Skeletal muscle satellite cell (primary cell): Measurements from ENCODE around the gene NKX2-2.

ENCODE experiments used
- H3K27me3 ChIP-seq: 2 replicates; pipeline ENCODE4 v1.7.0; 2013; ENCODE audit warnings: low read length; ENCODE audit not compliant: control insufficient read depth, insufficient read depth
- H3K36me3 ChIP-seq: 2 replicates; pipeline ENCODE4 v1.7.0; 2013; ENCODE audit warnings: mild to moderate bottlenecking, control low read depth, low read length; ENCODE audit not compliant: insufficient read depth
- H3K4me1 ChIP-seq: 2 replicates; pipeline ENCODE4 v1.7.0; 2013; ENCODE audit warnings: low read length; ENCODE audit not compliant: control insufficient read depth, insufficient read depth
- H3K4me2 ChIP-seq: 2 replicates; pipeline ENCODE4 v1.7.0; 2013; ENCODE audit warnings: mild to moderate bottlenecking, low read length
- H3K4me3 ChIP-seq: 2 replicates; pipeline ENCODE4 v1.7.0; 2013; ENCODE audit warnings: low read length
- H3K9ac ChIP-seq: 2 replicates; pipeline ENCODE4 v1.7.0; 2013; ENCODE audit warnings: mild to moderate bottlenecking, low read depth, low read length, moderate library complexity
- H3K9me3 ChIP-seq: replicated peaks from 2 replicates; pipeline ENCODE4 v1.7.0; 2013; ENCODE audit warnings: mild to moderate bottlenecking, control low read depth, low read length

NKX2-2 gene

DNA sequence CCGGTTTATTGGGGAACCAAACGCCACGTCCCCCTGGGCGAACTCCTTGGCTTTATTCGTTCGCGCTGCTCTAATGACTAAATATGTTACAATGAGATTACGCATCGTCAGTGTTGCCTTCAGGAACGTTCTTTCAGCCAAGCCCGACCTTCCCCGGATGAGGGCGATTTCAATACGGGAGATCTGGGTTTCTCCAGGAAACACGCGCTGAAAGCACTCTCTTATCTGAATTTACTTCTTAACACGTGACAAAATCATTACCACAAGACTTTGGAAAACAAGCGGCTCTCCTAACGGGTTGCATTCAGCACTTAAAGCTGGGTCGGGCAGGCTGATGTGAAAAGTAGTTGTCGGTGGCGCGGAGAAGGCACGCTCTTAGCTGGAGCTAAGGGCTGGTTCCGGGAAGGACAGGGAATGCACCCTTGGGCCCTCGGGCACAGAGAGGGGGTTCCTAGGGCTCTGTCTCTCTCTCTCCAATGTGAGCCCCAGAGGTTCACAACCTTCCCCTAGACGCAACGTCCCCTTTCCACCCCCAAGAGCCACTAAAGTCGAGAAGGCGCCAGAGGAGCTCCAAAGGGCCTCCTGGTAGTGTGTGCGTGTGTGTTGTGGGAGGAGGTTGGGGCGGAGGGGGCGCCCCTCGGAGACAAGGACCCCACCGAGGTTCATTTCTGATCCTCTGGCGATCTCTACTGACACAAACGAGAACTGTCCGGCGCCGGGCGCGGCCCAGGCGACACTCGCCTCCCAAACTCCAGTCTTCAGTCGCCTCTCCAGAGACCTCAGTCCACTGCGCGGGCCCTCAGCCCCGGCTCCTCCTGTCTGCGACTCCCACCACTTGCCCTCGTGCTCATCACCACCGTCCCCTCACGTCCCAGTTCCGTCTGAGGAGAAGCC is 7.1 kb upstream of the NKX2-2 start:
- peaks cover 96% of the 10 kb centered on the region for H3K27me3 ChIP-seq
- no peaks in the 10 kb centered on the region for H3K4me1 ChIP-seq
- no peak overlapping the region for H3K4me3 ChIP-seq
- H3K36me3 ChIP-seq = no peaks in the 10 kb centered on the region
- peak overlapping the region; percentile 32 for H3K4me2 ChIP-seq
- H3K9ac ChIP-seq = no peak overlapping the region
- H3K9me3 ChIP-seq = no peaks in the 10 kb centered on the region

DNA sequence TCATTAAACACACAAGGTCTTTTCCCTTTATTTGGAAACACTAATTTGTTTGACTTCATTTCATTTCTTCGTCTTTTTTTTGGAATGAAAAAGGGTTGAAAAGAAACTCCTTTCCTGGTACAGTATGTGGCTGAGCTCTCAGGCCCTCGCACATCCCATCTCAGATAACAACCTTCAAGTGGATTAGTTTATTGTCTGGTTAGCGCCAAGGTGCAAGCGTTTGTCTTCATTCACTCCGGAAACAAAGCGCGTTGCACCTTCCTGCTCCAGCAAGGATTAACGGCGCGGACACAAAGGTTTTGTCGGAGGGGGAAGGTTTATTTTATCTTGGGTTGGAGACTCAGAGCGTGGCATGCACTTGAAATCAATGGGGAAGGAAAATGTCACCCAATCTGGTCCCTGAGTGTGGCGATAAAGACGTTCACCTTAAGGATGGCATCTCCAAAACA is 5.3 kb upstream of the NKX2-2 start:
- H3K4me1 ChIP-seq = peaks cover under 1% of the 10 kb centered on the region
- no peaks in the 10 kb centered on the region for H3K36me3 ChIP-seq
- no peaks in the 10 kb centered on the region for H3K9me3 ChIP-seq
- no peak overlapping the region for H3K9ac ChIP-seq
- H3K27me3 ChIP-seq = peaks cover 94% of the 10 kb centered on the region
- H3K4me2 ChIP-seq = no peak overlapping the region
- no peak overlapping the region for H3K4me3 ChIP-seq

DNA sequence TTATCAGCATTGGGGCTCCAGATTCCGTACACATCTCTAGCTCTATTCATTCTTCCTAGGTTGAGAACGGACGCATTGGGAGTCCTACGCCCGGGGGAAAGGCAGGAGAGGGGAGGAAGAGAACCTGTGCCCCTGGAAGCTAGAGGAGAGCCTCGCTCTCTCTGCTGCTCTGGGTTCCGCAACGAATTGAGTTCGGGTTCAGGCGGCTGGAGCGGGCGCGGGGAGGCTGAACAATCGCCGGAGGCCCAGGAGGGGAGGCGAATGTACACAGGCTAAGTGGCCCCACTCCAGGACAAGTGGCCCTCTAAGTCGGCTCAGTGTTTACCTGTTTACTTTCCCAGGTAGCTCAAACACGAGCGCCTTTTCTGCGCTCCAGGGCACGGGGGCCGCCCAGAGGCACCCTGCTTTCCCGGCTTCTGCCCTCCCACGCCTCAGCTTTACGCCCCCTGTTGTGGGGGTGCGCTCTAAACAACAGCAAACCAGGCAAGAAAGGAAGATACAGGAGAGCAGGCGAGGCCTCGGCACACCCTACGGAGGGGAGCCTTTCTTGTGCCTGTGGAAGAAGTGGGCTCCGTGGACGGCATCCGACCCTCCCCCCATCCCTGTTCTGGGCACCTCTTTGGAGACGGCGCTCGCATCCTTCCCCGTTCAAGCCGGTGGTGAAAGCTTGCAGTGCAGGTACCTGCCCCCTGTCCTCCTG is 4.6 kb upstream of the NKX2-2 start:
- H3K9me3 ChIP-seq = no peaks in the 10 kb centered on the region
- H3K4me3 ChIP-seq = no peak overlapping the region
- H3K4me2 ChIP-seq = no peak overlapping the region
- no peaks in the 10 kb centered on the region for H3K36me3 ChIP-seq
- peaks cover 92% of the 10 kb centered on the region for H3K27me3 ChIP-seq
- H3K9ac ChIP-seq = no peak overlapping the region
- H3K4me1 ChIP-seq = peaks cover 3% of the 10 kb centered on the region

DNA sequence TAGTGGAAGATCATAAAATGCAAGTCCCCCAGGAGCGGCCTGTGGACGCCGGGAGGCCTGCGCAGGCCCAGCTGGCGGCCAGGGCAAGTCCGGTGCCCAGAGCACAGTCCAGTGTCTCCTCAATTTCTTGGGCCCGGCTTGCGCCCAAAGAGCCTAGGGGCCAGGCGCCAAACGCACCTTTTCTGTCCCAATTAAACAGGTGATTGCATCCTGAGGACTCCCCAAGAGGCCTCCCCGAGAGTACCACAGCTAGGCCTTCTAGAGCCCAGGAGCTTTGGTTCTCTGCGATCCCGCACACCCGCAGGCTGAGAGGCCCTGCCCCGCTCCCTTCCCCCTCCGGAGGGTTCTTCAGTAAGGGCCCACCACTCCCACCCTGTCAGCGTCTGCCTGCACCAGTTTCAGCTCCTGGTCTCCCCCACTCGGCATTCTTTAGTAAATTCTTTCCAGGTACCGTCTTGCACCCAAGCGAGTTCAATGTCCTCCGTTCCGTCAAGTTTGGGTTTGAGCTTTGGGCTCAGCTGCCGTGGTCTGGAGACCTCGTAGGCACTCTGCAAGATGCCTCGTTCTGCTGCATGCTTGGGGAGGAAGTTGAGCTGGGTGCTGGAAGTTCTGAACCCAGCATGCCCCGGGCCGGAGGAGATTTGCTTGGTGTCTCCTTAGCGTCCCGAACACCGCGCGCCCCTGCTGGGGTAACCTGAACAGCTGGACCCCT is 3.9 kb upstream of the NKX2-2 start:
- Histone ChIP-seq H3K4me3 (no peak overlapping the region), H3K4me2 (no peak overlapping the region), H3K4me1 (peaks cover 11% of the 10 kb centered on the region), H3K9me3 (no peaks in the 10 kb centered on the region), H3K27me3 (peaks cover 92% of the 10 kb centered on the region), H3K9ac (no peak overlapping the region), H3K36me3 (no peaks in the 10 kb centered on the region)

DNA sequence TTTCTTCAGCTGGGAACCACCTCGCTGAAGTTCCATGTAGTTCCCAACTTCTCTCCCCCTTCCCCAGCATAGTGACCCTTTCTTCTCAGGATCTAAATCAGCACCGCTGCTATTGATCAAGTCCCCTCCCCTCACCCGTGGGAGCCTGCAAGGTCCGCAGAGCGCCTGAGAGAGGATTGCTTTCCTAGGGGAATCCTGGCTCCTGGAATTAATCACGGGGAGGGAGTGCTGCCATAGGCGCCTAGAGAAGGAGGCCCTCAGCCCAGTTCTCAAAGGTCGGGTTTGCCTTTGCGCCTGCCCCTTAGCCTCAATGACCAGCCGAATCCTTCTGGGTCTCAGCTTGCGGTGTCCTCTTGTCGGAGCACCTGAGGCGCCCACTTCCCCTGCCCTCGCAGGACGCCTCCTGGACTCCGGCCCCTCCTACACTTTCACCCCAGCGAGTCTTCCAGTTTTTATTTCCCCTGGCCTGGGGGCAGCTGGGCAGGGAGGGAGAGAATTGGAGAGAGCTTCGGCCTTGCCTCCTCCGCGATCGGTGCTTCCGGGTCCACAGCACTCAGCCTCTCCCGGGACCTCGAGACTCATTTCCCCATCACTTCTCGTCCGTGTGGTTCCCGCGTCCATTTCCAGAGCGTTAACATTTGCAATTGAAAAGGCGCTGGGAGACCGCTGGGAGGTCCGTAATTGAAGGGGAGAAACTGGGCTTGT is 3.1 kb upstream of the NKX2-2 start:
- Histone ChIP-seq H3K9ac (no peak overlapping the region), H3K9me3 (no peaks in the 10 kb centered on the region), H3K4me1 (peaks cover 15% of the 10 kb centered on the region), H3K4me2 (no peak overlapping the region), H3K27me3 (peaks cover 94% of the 10 kb centered on the region), H3K36me3 (no peaks in the 10 kb centered on the region), H3K4me3 (no peak overlapping the region)

DNA sequence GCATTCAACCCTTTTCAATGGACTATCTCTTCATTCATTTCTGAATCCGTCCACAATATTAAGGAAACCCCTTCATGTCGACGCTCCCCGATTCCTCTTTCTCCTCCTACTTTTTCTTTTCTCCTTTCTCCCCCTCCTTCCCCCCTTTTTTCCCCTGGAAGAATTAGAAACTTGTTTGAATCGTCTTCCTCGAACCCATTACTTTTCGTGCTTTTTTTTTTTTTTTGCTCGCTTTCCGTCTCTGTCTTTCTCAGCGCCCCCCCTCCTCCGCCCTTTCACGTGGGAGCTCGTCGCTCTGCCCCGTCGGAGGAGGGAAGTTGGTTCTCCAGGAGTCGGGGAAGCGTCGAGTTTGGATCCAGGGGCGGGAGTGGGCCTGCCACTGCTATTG is 2.3 kb upstream of the NKX2-2 start:
- Histone ChIP-seq H3K27me3 (peaks cover 94% of the 10 kb centered on the region), H3K4me3 (no peak overlapping the region), H3K4me1 (peaks cover 15% of the 10 kb centered on the region), H3K9me3 (no peaks in the 10 kb centered on the region), H3K9ac (no peak overlapping the region), H3K4me2 (no peak overlapping the region), H3K36me3 (no peaks in the 10 kb centered on the region)

DNA sequence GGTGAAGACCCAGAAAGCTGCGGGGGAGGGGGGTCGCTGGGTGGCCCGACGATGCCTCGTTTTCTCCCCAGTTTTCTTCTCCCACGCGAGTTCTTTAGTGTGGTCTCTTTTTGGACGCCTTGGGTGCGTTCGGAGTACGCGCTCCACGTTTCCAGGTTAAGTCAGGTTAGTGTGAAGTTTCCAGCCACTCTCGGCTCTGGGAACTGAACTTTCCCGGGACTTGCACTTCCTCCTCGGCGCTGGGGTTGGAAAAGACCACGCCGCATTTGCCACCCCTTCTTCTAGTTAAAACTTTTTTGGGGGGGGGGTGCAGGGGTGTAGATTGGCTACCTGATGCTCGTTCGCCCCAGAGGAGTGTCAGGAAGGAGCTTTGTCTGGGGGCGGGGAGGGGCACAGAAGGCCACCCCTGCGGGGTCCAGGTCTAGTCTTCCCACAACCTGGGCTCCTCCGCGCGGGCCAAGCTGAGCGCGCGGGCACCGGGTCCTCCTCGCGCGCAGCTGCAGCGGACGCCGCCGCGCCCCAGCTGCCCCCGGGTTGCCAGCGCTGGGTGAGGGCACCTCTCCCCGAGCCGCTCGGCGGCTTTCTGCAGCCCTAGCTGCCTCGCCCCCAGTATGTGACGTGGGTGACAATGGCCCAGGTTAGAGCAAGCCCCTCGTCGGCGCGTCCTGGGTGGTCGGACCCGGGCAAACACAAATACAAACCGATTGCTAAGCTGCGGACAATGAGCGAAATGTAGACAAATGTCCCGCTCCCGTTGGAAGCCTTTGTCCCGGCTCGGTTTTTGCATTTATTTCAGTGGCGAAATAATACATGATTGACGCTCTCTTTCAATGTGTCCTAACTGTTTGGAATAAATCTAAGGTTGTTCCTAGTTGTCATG is 1.7 kb upstream of the NKX2-2 start:
- Histone ChIP-seq H3K9ac (no peak overlapping the region), H3K4me1 (peaks cover 15% of the 10 kb centered on the region), H3K27me3 (peaks cover 90% of the 10 kb centered on the region), H3K4me3 (no peak overlapping the region), H3K36me3 (no peaks in the 10 kb centered on the region), H3K4me2 (peak overlapping the region; percentile 27), H3K9me3 (no peaks in the 10 kb centered on the region)

DNA sequence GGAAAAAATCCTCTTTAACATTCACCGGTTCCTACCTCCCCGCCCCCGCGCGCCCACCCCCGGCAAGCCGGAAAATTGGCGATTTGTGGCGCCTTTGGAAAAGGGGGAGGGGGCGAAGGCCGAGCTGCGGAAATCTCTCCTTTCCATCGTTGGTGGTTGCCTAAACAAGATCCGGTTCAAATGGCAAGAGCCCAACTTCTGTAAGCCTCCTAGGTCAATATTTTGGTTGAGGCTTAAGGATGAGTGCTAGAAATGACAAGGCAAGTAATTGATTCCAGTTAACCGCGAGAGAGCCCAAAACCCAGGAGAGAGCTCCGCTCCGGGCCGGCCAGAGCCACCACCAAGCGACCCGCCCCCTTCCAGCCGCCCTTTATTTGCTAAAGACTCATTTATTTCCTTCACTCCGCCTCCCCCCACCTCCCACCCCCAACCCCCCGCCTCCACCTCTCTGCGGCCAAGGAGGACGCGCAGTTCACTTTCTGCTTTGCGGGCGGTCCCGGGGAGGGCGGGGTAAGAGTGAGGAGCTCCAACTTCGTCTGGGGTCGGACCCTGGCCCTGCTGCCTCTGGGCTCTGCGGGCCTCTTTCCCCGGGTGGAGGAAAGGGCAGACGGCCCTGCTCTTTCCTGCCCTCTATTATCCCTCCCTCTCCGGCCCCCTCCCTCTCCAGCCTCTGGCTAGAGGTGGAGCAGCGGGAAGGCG is 838 bp upstream of the NKX2-2 start:
- Histone ChIP-seq H3K9me3 (no peaks in the 10 kb centered on the region), H3K4me1 (peaks cover 23% of the 10 kb centered on the region), H3K9ac (no peak overlapping the region), H3K36me3 (no peaks in the 10 kb centered on the region), H3K27me3 (peaks cover 90% of the 10 kb centered on the region), H3K4me3 (no peak overlapping the region), H3K4me2 (peak overlapping the region; percentile 44)

DNA sequence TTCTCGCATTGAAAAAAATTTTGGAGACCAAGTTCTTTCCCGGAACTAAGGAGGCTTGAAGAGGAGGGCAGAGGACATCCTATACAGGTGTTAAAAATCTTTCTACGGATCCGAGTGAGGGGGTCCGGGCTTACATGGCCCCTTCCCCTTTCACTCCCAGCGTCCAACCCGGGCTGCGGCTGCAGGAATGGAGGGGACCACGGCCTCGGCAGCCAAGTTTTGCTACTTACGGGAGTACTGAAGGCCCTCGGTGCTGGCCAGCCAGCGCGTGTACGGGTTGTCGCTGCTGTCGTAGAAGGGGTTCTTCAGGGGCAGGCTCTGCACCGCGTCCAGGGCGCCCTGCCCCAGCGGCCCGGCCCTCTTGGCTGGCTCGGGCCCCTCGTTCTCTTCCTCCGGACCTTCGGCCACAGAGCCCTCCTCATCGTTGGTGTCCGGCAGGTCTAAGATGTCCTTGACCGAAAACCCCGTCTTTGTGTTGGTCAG is 642 bp downstream of the NKX2-2 start:
- H3K4me1 ChIP-seq = peaks cover 29% of the 10 kb centered on the region
- no peaks in the 10 kb centered on the region for H3K36me3 ChIP-seq
- no peaks in the 10 kb centered on the region for H3K9me3 ChIP-seq
- peak overlapping the region; percentile 72 for H3K4me2 ChIP-seq
- H3K9ac ChIP-seq = no peak overlapping the region
- no peak overlapping the region for H3K4me3 ChIP-seq
- peaks cover 89% of the 10 kb centered on the region for H3K27me3 ChIP-seq

DNA sequence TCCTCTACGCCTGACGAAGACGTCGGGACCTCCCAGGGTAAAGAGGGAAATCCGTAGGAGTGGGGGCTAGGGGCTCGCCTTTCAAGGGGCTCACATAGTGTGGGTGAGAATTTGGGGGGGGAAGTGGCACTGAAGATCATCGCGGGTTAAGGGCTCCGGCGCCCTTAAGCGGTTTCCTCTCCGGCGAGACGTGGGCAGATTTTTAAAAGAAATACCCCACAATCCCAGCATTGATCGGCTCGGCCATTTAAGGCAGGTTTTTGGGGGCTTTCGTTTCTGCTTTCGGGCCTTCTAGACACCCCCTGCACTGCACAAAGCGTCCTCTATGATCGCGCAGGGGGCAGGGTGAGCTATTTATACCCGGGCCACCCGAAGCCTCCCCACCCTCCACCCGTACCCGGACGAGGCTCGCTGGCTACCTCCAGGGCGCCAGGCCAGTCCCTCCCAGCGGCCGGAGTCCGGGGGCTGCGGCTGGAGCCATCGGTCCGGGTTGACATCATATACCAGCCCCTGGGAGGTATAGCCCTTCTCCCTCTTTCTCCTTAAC is 1.2 kb downstream of the NKX2-2 start:
- H3K4me3 ChIP-seq = peak overlapping the region; percentile 35
- H3K9me3 ChIP-seq = no peaks in the 10 kb centered on the region
- H3K4me1 ChIP-seq = peaks cover 29% of the 10 kb centered on the region
- no peaks in the 10 kb centered on the region for H3K36me3 ChIP-seq
- H3K27me3 ChIP-seq = peaks cover 89% of the 10 kb centered on the region
- H3K9ac ChIP-seq = no peak overlapping the region
- H3K4me2 ChIP-seq = peak overlapping the region; percentile 72
